ENCODE measurements around the gene FCGR2B.

GRCh38 chr1:161727256-161727924, 64.4 kb downstream of the FCGR2B start:
- no peak for TF ChIP-seq CTCF (conservative IDR thresholded peaks at IDR 0.05; ENCODE audit: low read depth, low read length)
- no peak for TF ChIP-seq EZH2 (IDR thresholded peaks at IDR 0.05; ENCODE audit: low read length, unreplicated experiment)
- TF ChIP-seq EZH2phosphoT487 (IDR thresholded peaks at IDR 0.05; ENCODE audit: borderline replicate concordance, low read length) = no peak

All from PC-3 (cell line).